H1 (cell line): ENCODE results near the gene IL36RN. TPM values are rescaled to one million over a fixed set of nuclear protein-coding genes. Genes with fewer than 3 reads are reported as not detected.
A peak's percentile ranks its signal among the peaks of the same experiment; 100 is the strongest.

ENCODE experiments used
- CTCF ChIA-PET: fragments of 300-600 bp; sonication (Branson Sonifier 250); formaldehyde crosslinking; loops from one replicate; lab custom pipeline; 2021; ENCODE audit not compliant: partially characterized antibody; lab: Charles Lee
- POLR2A ChIA-PET: fragments of 300-600 bp; sonication (Branson Sonifier 250); formaldehyde crosslinking; loops from one replicate; lab custom pipeline; 2021; ENCODE audit warnings: inconsistent platforms; ENCODE audit not compliant: partially characterized antibody; lab: Charles Lee
- DNase-seq, 2 experiments: peaks; one replicate each; pipeline versions ENCODE4 v3.0.0 to v3.0.0-alpha.2; 2010 to 2022; ENCODE audit warnings: low spot score in 2 of 2, low read depth in 1 of 2, mixed read lengths in 1 of 2
- FAIRE-seq: peaks from 2 replicates; lab custom pipeline; 2011; peaks lifted over from hg19 to GRCh38; lab: Jason Lieb, UNC
- H2AFZ ChIP-seq: 2 replicates; pipeline ENCODE4 v1.8.1; 2012; ENCODE audit warnings: low read length, inconsistent platforms
- H2AK5ac ChIP-seq: 2 replicates; pipeline ENCODE4 v1.6.1; 2013; ENCODE audit warnings: low read depth, low read length
- H2BK120ac ChIP-seq: replicated peaks from 2 replicates; pipeline ENCODE3; 2013; ENCODE audit warnings: low read depth, low read length, inconsistent platforms
- H2BK12ac ChIP-seq: 2 replicates; pipeline ENCODE4 v1.6.1; 2013; ENCODE audit warnings: low read depth, low read length
- H2BK15ac ChIP-seq: 2 replicates; pipeline ENCODE4 v1.6.1; 2013; ENCODE audit warnings: low read length
- H2BK20ac ChIP-seq: 2 replicates; pipeline ENCODE4 v1.6.1; 2013; ENCODE audit warnings: low read length
- H2BK5ac ChIP-seq: 2 replicates; pipeline ENCODE4 v1.6.1; 2013; ENCODE audit warnings: low read depth, low read length
- H3K14ac ChIP-seq: 2 replicates; pipeline ENCODE4 v1.6.1; 2013; ENCODE audit warnings: inconsistent platforms; ENCODE audit not compliant: insufficient read length
- H3K18ac ChIP-seq: 2 replicates; pipeline ENCODE4 v1.6.1; 2013; ENCODE audit warnings: low read length; ENCODE audit errors: extremely low read depth
- H3K23ac ChIP-seq: 2 replicates; pipeline ENCODE4 v1.6.1; 2013; ENCODE audit warnings: inconsistent platforms; ENCODE audit not compliant: insufficient read length
- H3K23me2 ChIP-seq: 2 replicates; pipeline ENCODE4 v1.6.1; 2013; ENCODE audit warnings: low read depth, low read length
- H3K27ac ChIP-seq: 2 replicates; pipeline ENCODE4 v1.6.1; 2011; ENCODE audit warnings: low read depth, low read length, inconsistent platforms
- H3K27me3 ChIP-seq, 4 experiments: replicated peaks in 1 of 4; 1 replicate in 1 of 4; 2 replicates in 3 of 4; pipeline versions ENCODE4 v1.6.1 to v1.8.1; 2011 to 2013; ENCODE audit warnings: low read length in 3 of 4, mild to moderate bottlenecking in 3 of 4, inconsistent platforms in 2 of 4, mixed read lengths in 2 of 4, moderate library complexity in 1 of 4; ENCODE audit not compliant: control insufficient read depth in 3 of 4, insufficient read depth in 3 of 4; ENCODE audit errors: extremely low read depth in 1 of 4
- H3K36me3 ChIP-seq, 4 experiments: 2 replicates each; pipeline versions ENCODE4 v1.6.1 to v1.8.1; 2011 to 2013; ENCODE audit warnings: mild to moderate bottlenecking in 4 of 4, low read length in 3 of 4, moderate library complexity in 2 of 4, control low read depth in 1 of 4, inconsistent platforms in 1 of 4; ENCODE audit not compliant: insufficient read depth in 4 of 4, control insufficient read depth in 2 of 4
- H3K4ac ChIP-seq: replicated peaks from 2 replicates; pipeline ENCODE3; 2013; ENCODE audit warnings: low read length, low read depth, mixed read lengths, inconsistent platforms; ENCODE audit not compliant: insufficient read length
- H3K4me1 ChIP-seq, 4 experiments: replicated peaks in 1 of 4; 1 replicate in 1 of 4; 2 replicates in 3 of 4; pipeline versions ENCODE4 v1.6.1 to v1.8.1; 2011 to 2013; ENCODE audit warnings: low read length in 3 of 4, inconsistent platforms in 2 of 4, mixed read lengths in 1 of 4; ENCODE audit not compliant: insufficient read depth in 4 of 4, control insufficient read depth in 3 of 4
- H3K4me2 ChIP-seq, 2 experiments: 2 replicates each; pipeline versions ENCODE4 v1.6.1 to v1.8.1; 2011 to 2013; ENCODE audit warnings: low read depth in 2 of 2, low read length in 2 of 2, control low read depth in 1 of 2, inconsistent platforms in 1 of 2, mild to moderate bottlenecking in 1 of 2; ENCODE audit not compliant: insufficient read depth in 1 of 2
- H3K4me3 ChIP-seq, 4 experiments: fragments of 200-600, 300-600 bp in 1 of 4; sonication (generic), shearing (Covaris generic), sonication (Bioruptor Twin) in 1 of 4; 2 replicates each; pipeline versions ENCODE4 v1.5.1 to v1.8.1; 2011 to 2016; ENCODE audit warnings: low read length in 4 of 4, low read depth in 3 of 4, control low read depth in 2 of 4, inconsistent platforms in 2 of 4, mild to moderate bottlenecking in 2 of 4, mixed read lengths in 1 of 4, moderate library complexity in 1 of 4; ENCODE audit not compliant: insufficient read depth in 2 of 4; ENCODE audit errors: extremely low read depth in 1 of 4
- H3K56ac ChIP-seq: replicated peaks from 2 replicates; pipeline ENCODE3; 2013; ENCODE audit warnings: low read depth, mild to moderate bottlenecking, mixed read lengths, low read length, inconsistent platforms; ENCODE audit not compliant: insufficient read length
- H3K79me1 ChIP-seq: 2 replicates; pipeline ENCODE4 v1.6.1; 2013; ENCODE audit warnings: low read depth, low read length, control low read depth
- H3K79me2 ChIP-seq, 2 experiments: 2 replicates each; pipeline versions ENCODE4 v1.6.1 to v1.8.1; 2012 to 2013; ENCODE audit warnings: low read length in 2 of 2, mild to moderate bottlenecking in 2 of 2, inconsistent platforms in 1 of 2; ENCODE audit not compliant: insufficient read depth in 2 of 2, control insufficient read depth in 1 of 2
- H3K9ac ChIP-seq, 4 experiments: replicated peaks in 1 of 4; 1 replicate in 1 of 4; 2 replicates in 3 of 4; pipeline versions ENCODE4 v1.6.1 to v1.8.1; 2011 to 2013; ENCODE audit warnings: low read depth in 3 of 4, low read length in 3 of 4, control low read depth in 2 of 4, mild to moderate bottlenecking in 2 of 4, moderate library complexity in 2 of 4, inconsistent platforms in 1 of 4; ENCODE audit errors: extremely low read depth in 1 of 4
- H3K9me3 ChIP-seq, 2 experiments: 2 replicates each; pipeline versions ENCODE4 v1.6.1 to v1.8.1; 2012 to 2013; ENCODE audit warnings: mild to moderate bottlenecking in 2 of 2, moderate library complexity in 2 of 2, control low read depth in 1 of 2, inconsistent platforms in 1 of 2, low read depth in 1 of 2, low read length in 1 of 2, mixed read lengths in 1 of 2; ENCODE audit not compliant: insufficient read depth in 2 of 2
- H4K20me1 ChIP-seq, 2 experiments: replicated peaks in 1 of 2; 2 replicates each; pipeline versions ENCODE3 to v1.8.1; 2011 to 2013; ENCODE audit warnings: inconsistent platforms in 2 of 2, low read length in 2 of 2, mild to moderate bottlenecking in 1 of 2; ENCODE audit not compliant: insufficient read depth in 2 of 2, control insufficient read depth in 1 of 2
- H4K5ac ChIP-seq: 2 replicates; pipeline ENCODE4 v1.6.1; 2013; ENCODE audit warnings: low read length, low read depth, mixed read lengths, inconsistent platforms; ENCODE audit not compliant: insufficient read length
- H4K8ac ChIP-seq: 2 replicates; pipeline ENCODE4 v1.8.0; 2013; ENCODE audit warnings: mild to moderate bottlenecking, moderate library complexity, low read length, inconsistent platforms; ENCODE audit not compliant: insufficient read depth; ENCODE audit errors: extremely low read depth
- H4K91ac ChIP-seq: replicated peaks from 2 replicates; pipeline ENCODE3; 2013; ENCODE audit warnings: low read length, mixed read lengths, inconsistent platforms; ENCODE audit not compliant: insufficient read length
- CREB1 ChIP-seq: IDR thresholded peaks from 2 replicates; pipeline ENCODE4 v1.6.1; 2012; ENCODE audit warnings: inconsistent platforms
- HDAC2 ChIP-seq, 2 experiments: fragments of 300-600 bp in 1 of 2; sonication (generic) in 1 of 2; IDR thresholded peaks; 2 replicates each; pipeline ENCODE4 v1.6.1; 2011 to 2012; ENCODE audit warnings: low read depth in 2 of 2, low read length in 2 of 2, mild to moderate bottlenecking in 2 of 2, moderate library complexity in 2 of 2, borderline replicate concordance in 1 of 2, inconsistent platforms in 1 of 2
- WGBS, 2 experiments: shearing (Covaris generic) in 1 of 2; methylation state at CpG; one replicate each; pipeline versions ENCODE4 v1.1.6 to v1.1.7; 2013 to 2015; ENCODE audit warnings: low lambda C conversion rate in 2 of 2, mixed read lengths in 2 of 2, inconsistent platforms in 1 of 2, low coverage in 1 of 2, missing lambda C conversion rate in 1 of 2; ENCODE audit not compliant: insufficient replicate concordance in 2 of 2, insufficient coverage in 1 of 2, insufficient read length in 1 of 2; ENCODE audit errors: extremely low coverage in 1 of 2, missing lambda C conversion rate in 1 of 2; 5-methylcytosine and 5-hydroxymethylcytosine counted together
- polyA plus RNA-seq, 7 experiments: library from polyadenylated mRNA; depleted of rRNA in 3 of 7; stranded (reverse) in 5 of 7; unstranded in 2 of 7; fragments of >200 nt in 5 of 7; fragments of 200-250 nt in 2 of 7; gene quantifications; 1 replicate in 5 of 7; 2 replicates in 1 of 7; 4 replicates in 1 of 7; pipeline versions ENCODE4 v1.2.1 to v1.2.3, GENCODE V29; 2011 to 2013; ENCODE audit warnings: missing spikeins in 2 of 7, mixed read lengths in 2 of 7
- total RNA-seq: library from RNA; stranded (reverse); fragmentation: NEBNext Ultra II Directional; extraction: Animal tissue kit (Norgen Biotek cat#: 25700); gene quantifications from 2 replicates; pipeline ENCODE4 v1.2.1, GENCODE V29; 2021

Gene IL36RN
- total and polyA plus RNA-seq, 2 of the 8 experiments (the other 6 are each of a cell fraction or from before 2014, with no cell fraction given): not detected

DNA sequence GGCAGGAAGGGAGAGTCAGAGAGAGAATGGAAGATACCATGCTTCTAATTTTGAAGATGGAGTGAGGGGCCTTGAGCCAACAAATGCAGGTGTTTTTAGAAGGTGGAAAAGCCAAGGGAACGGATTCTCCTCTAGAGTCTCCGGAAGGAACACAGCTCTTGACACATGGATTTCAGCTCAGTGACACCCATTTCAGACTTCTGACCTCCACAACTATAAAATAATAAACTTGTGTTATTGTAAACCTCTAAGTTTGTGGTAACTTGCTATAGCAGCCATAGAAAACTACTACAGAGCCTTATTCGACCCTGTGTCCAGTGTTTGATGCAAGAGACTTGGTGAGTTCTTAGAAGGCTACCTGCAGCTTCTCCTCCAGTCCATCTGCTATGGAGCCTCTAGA is 16.6 kb downstream of the IL36RN start:
- H3K4me2 ChIP-seq: no peak overlapping the region
- H4K20me1 ChIP-seq: no peaks in the 10 kb centered on the region
- H3K79me2 ChIP-seq: no peaks in the 10 kb centered on the region
- H4K91ac ChIP-seq: no peak overlapping the region
- no peak overlapping the region for H2BK20ac ChIP-seq
- H3K27me3 ChIP-seq: no peaks in the 10 kb centered on the region
- H2BK120ac ChIP-seq: no peak overlapping the region
- H3K4me3 ChIP-seq: no peak overlapping the region
- DNase-seq: no peak
- no peak overlapping the region for H2AFZ ChIP-seq
- no peak overlapping the region for H4K8ac ChIP-seq
- no peak overlapping the region for H2BK15ac ChIP-seq
- H3K27ac ChIP-seq: no peak overlapping the region
- no peaks in the 10 kb centered on the region for H3K9me3 ChIP-seq
- WGBS, 2 experiments: 93% methylated on average over 3 of the region's 3 CpGs; no CpG with 5 or more reads in 1 of the 2 experiments
- no peak overlapping the region for H4K5ac ChIP-seq
- no peaks in the 10 kb centered on the region for H3K36me3 ChIP-seq
- H3K4me1 ChIP-seq: peaks cover 0 to 2% (median 0%) of the 10 kb centered on the region in 4 experiments; a peak in 1 of 7 replicates
- H3K9ac ChIP-seq: 0 out of 7 replicates have a peak overlapping the region, but pooled peaks of 1 of the 4 experiments have one; percentile 9
- no peak overlapping the region for H2BK12ac ChIP-seq
- no peak overlapping the region for H3K56ac ChIP-seq
- H3K18ac ChIP-seq: no peak overlapping the region
- H3K23me2 ChIP-seq: no peaks in the 10 kb centered on the region
- no peak overlapping the region for H2AK5ac ChIP-seq
- POLR2A ChIA-PET: interaction anchor here (0.6 kb wide), 1 partner anchor 23 kb away, joined by 3 read pairs; the partner anchor contains the start of gene IL36B
- no peak overlapping the region for H2BK5ac ChIP-seq
- CTCF ChIA-PET: interaction anchor here (0.9 to 11.0 kb wide), 5 partner anchors 11 to 315 kb away, joined by 3 to 159 read pairs (median 6); no protein-coding TSS in a partner anchor
- no peaks in the 10 kb centered on the region for H3K79me1 ChIP-seq
- no peak overlapping the region for H3K23ac ChIP-seq
- no peak overlapping the region for H3K14ac ChIP-seq
- H3K4ac ChIP-seq: no peak overlapping the region
- FAIRE-seq: no peak
- TF ChIP-seq CREB1 (no peak), HDAC2 (IDR thresholded peaks at IDR 0.05; ENCODE audit: borderline replicate concordance in 1 of 2, low read depth in 2 of 2, low read length in 2 of 2) (no peak)
